ENCODE data around the gene FRMD5. TPM values are rescaled to one million over a fixed set of nuclear protein-coding genes. Genes with fewer than 3 reads are reported as not detected.

FRMD5 gene
- total RNA-seq, 1 experiment from 2014 or later, result 3.9 TPM

DNA sequence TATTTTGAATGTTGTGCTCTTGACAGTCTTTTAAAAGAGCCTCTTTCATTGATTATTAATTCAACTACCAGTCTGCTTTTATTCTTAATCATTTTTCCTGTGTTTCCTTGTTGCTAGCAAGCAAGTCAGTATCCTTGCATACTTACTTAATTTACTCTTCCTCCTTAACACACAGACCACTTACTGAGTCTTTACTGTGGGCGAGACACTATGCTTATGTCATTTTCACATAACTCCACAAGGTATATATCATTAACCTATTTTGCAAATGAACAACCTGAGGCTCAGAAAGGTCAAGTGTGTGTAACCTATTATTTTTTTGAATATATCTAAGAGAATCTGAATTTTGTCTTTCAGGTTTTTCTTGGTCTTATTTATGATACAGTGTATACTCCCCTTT is 237.3 kb downstream of the FRMD5 start:
- Mint-ChIP-seq H3K9me3 (no peaks in the 10 kb centered on the region), H3K4me3 (no peak overlapping the region), H3K27me3 (ENCODE audit: low read depth) (no peaks in the 10 kb centered on the region; the same call in 1 of the 2 replicates), H3K36me3 (ENCODE audit: insufficient read depth in 1 of 3, low read depth in 3 of 3) (peaks cover 0 to 2% (median 0%) of the 10 kb centered on the region in 3 experiments; a peak in 2 of 7 replicates), H3K27ac (no peak overlapping the region), H3K4me1 (peaks cover 14 to 22% of the 10 kb centered on the region in 2 experiments)
- Histone ChIP-seq H2BK12ac (ENCODE audit: insufficient read length, low read depth, low read length) (no peak overlapping the region), H2BK120ac (ENCODE audit: low read depth, low read length, poor library complexity, severe bottlenecking) (no peak overlapping the region), H4K5ac (ENCODE audit: insufficient read length, low read depth, low read length) (no peak overlapping the region), H4K91ac (ENCODE audit: insufficient read length, low read depth, low read length) (no peak overlapping the region), H4K20me1 (ENCODE audit: control insufficient read depth, insufficient read depth, insufficient read length) (no peaks in the 10 kb centered on the region), H3K79me1 (ENCODE audit: insufficient read depth, low read depth, low read length, poor library complexity, severe bottlenecking) (no peaks in the 10 kb centered on the region), H3K23me2 (ENCODE audit: insufficient read length, low read depth, low read length, poor library complexity, severe bottlenecking) (no peaks in the 10 kb centered on the region), H3K9me3 (ENCODE audit: control insufficient read depth, low read depth, low read length) (no peaks in the 10 kb centered on the region), H3K4ac (ENCODE audit: low read depth, low read length) (no peak overlapping the region), H2BK20ac (ENCODE audit: low read depth, low read length, poor library complexity, severe bottlenecking) (no peak overlapping the region), H3K27me3 (ENCODE audit: insufficient read depth, low read length) (no peaks in the 10 kb centered on the region), H4K8ac (replicated peaks; ENCODE audit: insufficient read length, low read depth, low read length) (no peak overlapping the region), H3T11ph (ENCODE audit: low read length) (no peak overlapping the region), H3K9ac (ENCODE audit: extremely low read depth, insufficient read length, low read length) (no peak overlapping the region), H3K18ac (ENCODE audit: insufficient read length, low read depth, low read length) (no peak overlapping the region), H2BK15ac (ENCODE audit: low read depth, low read length) (no peak overlapping the region), H3K23ac (ENCODE audit: insufficient read length, low read depth, low read length) (no peak overlapping the region), H3K4me1 (ENCODE audit: insufficient read depth, low read length) (peaks cover 4% of the 10 kb centered on the region; the same call in 1 of the 2 replicates), H3K79me2 (ENCODE audit: insufficient read depth, low read length) (no peaks in the 10 kb centered on the region), H3K14ac (ENCODE audit: insufficient read depth, low read length) (no peak overlapping the region), H3K27ac (ENCODE audit: insufficient read length, low read depth, low read length) (no peak overlapping the region), H3K4me2 (ENCODE audit: insufficient read depth, insufficient read length, low read length) (no peak overlapping the region), H2AFZ (ENCODE audit: low read length) (no peak overlapping the region), H2AK5ac (ENCODE audit: insufficient read length, low read length) (no peak overlapping the region), H2BK5ac (ENCODE audit: insufficient read length, low read length) (no peak overlapping the region), H3K56ac (ENCODE audit: insufficient read length, low read depth, low read length) (no peak overlapping the region)
- DNase-seq, result no peak
- WGBS (ENCODE audit: extremely low coverage, insufficient read length, low lambda C conversion rate), result no CpG with 5 or more reads among the region's 1 CpG
- TF ChIP-seq, protein P1, sequence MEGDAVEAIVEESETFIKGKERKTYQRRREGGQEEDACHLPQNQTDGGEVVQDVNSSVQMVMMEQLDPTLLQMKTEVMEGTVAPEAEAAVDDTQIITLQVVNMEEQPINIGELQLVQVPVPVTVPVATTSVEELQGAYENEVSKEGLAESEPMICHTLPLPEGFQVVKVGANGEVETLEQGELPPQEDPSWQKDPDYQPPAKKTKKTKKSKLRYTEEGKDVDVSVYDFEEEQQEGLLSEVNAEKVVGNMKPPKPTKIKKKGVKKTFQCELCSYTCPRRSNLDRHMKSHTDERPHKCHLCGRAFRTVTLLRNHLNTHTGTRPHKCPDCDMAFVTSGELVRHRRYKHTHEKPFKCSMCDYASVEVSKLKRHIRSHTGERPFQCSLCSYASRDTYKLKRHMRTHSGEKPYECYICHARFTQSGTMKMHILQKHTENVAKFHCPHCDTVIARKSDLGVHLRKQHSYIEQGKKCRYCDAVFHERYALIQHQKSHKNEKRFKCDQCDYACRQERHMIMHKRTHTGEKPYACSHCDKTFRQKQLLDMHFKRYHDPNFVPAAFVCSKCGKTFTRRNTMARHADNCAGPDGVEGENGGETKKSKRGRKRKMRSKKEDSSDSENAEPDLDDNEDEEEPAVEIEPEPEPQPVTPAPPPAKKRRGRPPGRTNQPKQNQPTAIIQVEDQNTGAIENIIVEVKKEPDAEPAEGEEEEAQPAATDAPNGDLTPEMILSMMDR (conservative IDR thresholded peaks at IDR 0.05), result no peak
